B cell (primary cell): ENCODE data around the gene ACOX2. TPM values are rescaled to one million over a fixed set of nuclear protein-coding genes. Genes with fewer than 3 reads are reported as not detected.

Source experiments
- ATAC-seq: fragments of 200-7000 bp; cut with Tn5 transposase; one replicate; pipeline ENCODE4 v1.10.0; 2021; ENCODE audit warnings: low read depth, mild to moderate bottlenecking, moderate number of reproducible peaks, moderate library complexity
- CTCF ChIA-PET: fragments of 350-600 bp; sonication (Branson Sonifier 250); formaldehyde crosslinking; loops from one replicate; lab custom pipeline; 2021; ENCODE audit warnings: antibody characterized with exemption, inconsistent platforms; lab: Charles Lee
- POLR2A ChIA-PET: fragments of 350-600 bp; sonication (Branson Sonifier 250); formaldehyde crosslinking; loops from one replicate; lab custom pipeline; 2021; ENCODE audit warnings: antibody characterized with exemption; lab: Charles Lee
- DNase-seq: peaks from one replicate; pipeline ENCODE4 v3.0.0; 2013
- H2AFZ ChIP-seq: 2 replicates; pipeline ENCODE4 v1.6.1; 2012; ENCODE audit warnings: mild to moderate bottlenecking, low read depth, low read length; ENCODE audit not compliant: insufficient read depth, poor library complexity, severe bottlenecking
- H3K27ac ChIP-seq, 2 donors: 1 replicate in 1 of 2; 2 replicates in 1 of 2; pipeline ENCODE4 v1.5.1; 2012 to 2013; ENCODE audit warnings: low read length in 2 of 2, mild to moderate bottlenecking in 2 of 2, moderate library complexity in 1 of 2
- H3K27me3 ChIP-seq, 4 experiments: fragments of 200-600 bp in 1 of 4; sonication (generic) in 1 of 4; replicated peaks in 1 of 4; 1 replicate in 2 of 4; 2 replicates in 2 of 4; pipeline versions ENCODE4 v1.6.1 to v1.7.0; 2013 to 2016; ENCODE audit warnings: low read length in 3 of 4, mild to moderate bottlenecking in 2 of 4, mixed read lengths in 1 of 4, moderate library complexity in 1 of 4; ENCODE audit not compliant: insufficient read depth in 4 of 4, control insufficient read depth in 3 of 4; ENCODE audit errors: control extremely low read depth in 1 of 4
- H3K36me3 ChIP-seq, 2 experiments: replicated peaks in 1 of 2; 1 replicate in 1 of 2; 2 replicates in 1 of 2; pipeline versions ENCODE4 v1.6.1 to v1.7.1; 2013; ENCODE audit warnings: low read length in 1 of 2; ENCODE audit not compliant: insufficient read depth in 2 of 2, control insufficient read depth in 1 of 2; ENCODE audit errors: control extremely low read depth in 1 of 2, extremely low read depth in 1 of 2
- H3K4me1 ChIP-seq, 2 donors: fragments of 200-600 bp in 1 of 2; sonication (generic) in 1 of 2; 1 replicate in 1 of 2; 2 replicates in 1 of 2; pipeline versions ENCODE4 v1.5.1 to v1.6.1; 2013 to 2017; ENCODE audit warnings: low read length in 2 of 2; ENCODE audit not compliant: control insufficient read depth in 2 of 2, insufficient read depth in 2 of 2
- H3K4me2 ChIP-seq: replicated peaks from 2 replicates; pipeline ENCODE3; 2012; ENCODE audit warnings: mild to moderate bottlenecking, low read depth, low read length; ENCODE audit not compliant: poor library complexity, severe bottlenecking
- H3K4me3 ChIP-seq, 5 experiments: fragments of 200-600 bp in 1 of 5; sonication (generic) in 1 of 5; 1 replicate in 3 of 5; 2 replicates in 2 of 5; pipeline versions ENCODE4 v1.5.1 to v1.7.0; 2011 to 2016; ENCODE audit warnings: low read length in 4 of 5, mild to moderate bottlenecking in 4 of 5, low read depth in 2 of 5, control low read depth in 1 of 5, moderate library complexity in 1 of 5; ENCODE audit not compliant: insufficient read depth in 1 of 5; ENCODE audit errors: control extremely low read depth in 1 of 5, extremely low read depth in 1 of 5
- H3K79me2 ChIP-seq: fragments of 200-600 bp; sonication (generic); one replicate; pipeline ENCODE4 v1.6.0; 2016; ENCODE audit warnings: low read length; ENCODE audit not compliant: control insufficient read depth, insufficient read depth
- H3K9ac ChIP-seq: fragments of 200-600 bp; sonication (generic); 2 replicates; pipeline ENCODE4 v1.6.1; 2017; ENCODE audit warnings: mild to moderate bottlenecking, low read length, moderate library complexity
- H3K9me3 ChIP-seq, 3 donors: one replicate each; pipeline versions ENCODE4 v1.6.1 to v1.7.1; 2013; ENCODE audit warnings: low read length in 2 of 3; ENCODE audit not compliant: control insufficient read depth in 2 of 3, insufficient read depth in 1 of 3; ENCODE audit errors: control extremely low read depth in 1 of 3
- H4K20me1 ChIP-seq: 2 replicates; pipeline ENCODE4 v1.6.0; 2012; ENCODE audit warnings: mild to moderate bottlenecking, low read length; ENCODE audit not compliant: insufficient read depth, control insufficient read depth, poor library complexity, severe bottlenecking
- H3K27ac Mint-ChIP-seq: one replicate; pipeline ENCODE4 v1.8.0; 2021; ENCODE audit warnings: mixed read lengths
- H3K27me3 Mint-ChIP-seq: one replicate; pipeline ENCODE4 v1.8.0; 2021; ENCODE audit warnings: mixed read lengths
- H3K4me1 Mint-ChIP-seq: one replicate; pipeline ENCODE4 v1.8.0; 2021; ENCODE audit warnings: mixed read lengths
- H3K4me3 Mint-ChIP-seq: one replicate; pipeline ENCODE4 v1.8.0; 2021; ENCODE audit warnings: mixed read lengths
- H3K9me3 Mint-ChIP-seq: one replicate; pipeline ENCODE4 v1.8.0; 2022; ENCODE audit warnings: mixed read lengths; ENCODE audit not compliant: insufficient read depth
- EZH2 ChIP-seq: IDR thresholded peaks from 2 replicates; pipeline ENCODE4 v1.6.1; 2012; ENCODE audit warnings: borderline replicate concordance, low read depth, mild to moderate bottlenecking, moderate library complexity, low read length; ENCODE audit not compliant: insufficient read depth, poor library complexity, severe bottlenecking
- WGBS: methylation state at CpG from one replicate; pipeline ENCODE4 v1.1.5; 2013; ENCODE audit warnings: missing lambda C conversion rate; ENCODE audit not compliant: insufficient coverage; 5-methylcytosine and 5-hydroxymethylcytosine counted together
- intact Hi-C: fragments of 100-400 bp; cut with micrococcal nuclease; formaldehyde crosslinking; loops from one replicate; pipeline ENCODE4 v1.10.0; 2022
- polyA plus RNA-seq: library from polyadenylated mRNA; depleted of rRNA; stranded (reverse); fragments of >200 nt; gene quantifications from 2 replicates; pipeline ENCODE4 v1.2.3, GENCODE V29; 2012
- total RNA-seq, 2 donors: library from RNA; stranded (reverse); fragments of 120-200 nt in 1 of 2; gene quantifications; 1 replicate in 1 of 2; 2 replicates in 1 of 2; pipeline versions ENCODE4 v1.2.3 to v1.2.4, GENCODE V29; 2013 to 2022
- TF ChIP-seq, protein P1 (sequence below): fragments of 200-600 bp; IDR thresholded peaks from one replicate; pipeline ENCODE4 v1.8.0; 2022; ENCODE audit warnings: antibody characterized with exemption, mild to moderate bottlenecking

ACOX2 gene
- total and polyA plus RNA-seq, 2 donors (not counting 1 experiment from before 2014, with no cell fraction given), result not detected

DNA sequence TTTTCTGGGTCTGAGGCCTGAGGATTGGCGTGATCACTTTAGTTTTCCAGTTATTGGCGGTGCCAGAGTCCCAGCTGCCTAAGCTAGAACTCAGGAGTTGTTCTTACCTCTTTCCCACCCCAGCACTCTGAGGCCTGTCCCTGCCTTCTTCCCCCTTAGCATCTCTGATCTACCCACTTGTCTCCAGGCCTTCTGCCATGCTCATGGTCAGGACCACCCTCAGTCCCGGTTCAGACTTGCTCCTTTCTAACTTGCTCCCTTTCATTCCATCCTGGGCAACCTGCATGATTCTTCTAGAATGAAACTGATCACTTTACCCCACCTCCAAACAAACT is 15.7 kb downstream of the ACOX2 start:
- Histone ChIP-seq H2AFZ (no peak overlapping the region), H3K36me3 (no peaks in the 10 kb centered on the region), H3K4me2 (no peak overlapping the region), H3K9me3 (no peaks in the 10 kb centered on the region), H4K20me1 (no peaks in the 10 kb centered on the region), H3K27me3 (no peaks in the 10 kb centered on the region), H3K79me2 (no peaks in the 10 kb centered on the region), H3K4me3 (no peak overlapping the region), H3K27ac (no peak overlapping the region), H3K9ac (no peak overlapping the region), H3K4me1 (no peaks in the 10 kb centered on the region)
- H3K4me3 Mint-ChIP-seq, result no peak overlapping the region
- ChIA-PET CTCF (no interaction called here), POLR2A (no interaction called here)
- TF ChIP-seq, protein P1, sequence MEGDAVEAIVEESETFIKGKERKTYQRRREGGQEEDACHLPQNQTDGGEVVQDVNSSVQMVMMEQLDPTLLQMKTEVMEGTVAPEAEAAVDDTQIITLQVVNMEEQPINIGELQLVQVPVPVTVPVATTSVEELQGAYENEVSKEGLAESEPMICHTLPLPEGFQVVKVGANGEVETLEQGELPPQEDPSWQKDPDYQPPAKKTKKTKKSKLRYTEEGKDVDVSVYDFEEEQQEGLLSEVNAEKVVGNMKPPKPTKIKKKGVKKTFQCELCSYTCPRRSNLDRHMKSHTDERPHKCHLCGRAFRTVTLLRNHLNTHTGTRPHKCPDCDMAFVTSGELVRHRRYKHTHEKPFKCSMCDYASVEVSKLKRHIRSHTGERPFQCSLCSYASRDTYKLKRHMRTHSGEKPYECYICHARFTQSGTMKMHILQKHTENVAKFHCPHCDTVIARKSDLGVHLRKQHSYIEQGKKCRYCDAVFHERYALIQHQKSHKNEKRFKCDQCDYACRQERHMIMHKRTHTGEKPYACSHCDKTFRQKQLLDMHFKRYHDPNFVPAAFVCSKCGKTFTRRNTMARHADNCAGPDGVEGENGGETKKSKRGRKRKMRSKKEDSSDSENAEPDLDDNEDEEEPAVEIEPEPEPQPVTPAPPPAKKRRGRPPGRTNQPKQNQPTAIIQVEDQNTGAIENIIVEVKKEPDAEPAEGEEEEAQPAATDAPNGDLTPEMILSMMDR, result no peak
- no peak for TF ChIP-seq EZH2
- 100% methylated on average over 3 of the region's 3 CpGs for WGBS
- intact Hi-C loops, result no loop called here
- no peaks in the 10 kb centered on the region for H3K4me1 Mint-ChIP-seq
- H3K27ac Mint-ChIP-seq, result no peak overlapping the region
- DNase-seq (no peak), ATAC-seq (no peak)
- H3K27me3 Mint-ChIP-seq, result no peaks in the 10 kb centered on the region
- no peaks in the 10 kb centered on the region for H3K9me3 Mint-ChIP-seq

DNA sequence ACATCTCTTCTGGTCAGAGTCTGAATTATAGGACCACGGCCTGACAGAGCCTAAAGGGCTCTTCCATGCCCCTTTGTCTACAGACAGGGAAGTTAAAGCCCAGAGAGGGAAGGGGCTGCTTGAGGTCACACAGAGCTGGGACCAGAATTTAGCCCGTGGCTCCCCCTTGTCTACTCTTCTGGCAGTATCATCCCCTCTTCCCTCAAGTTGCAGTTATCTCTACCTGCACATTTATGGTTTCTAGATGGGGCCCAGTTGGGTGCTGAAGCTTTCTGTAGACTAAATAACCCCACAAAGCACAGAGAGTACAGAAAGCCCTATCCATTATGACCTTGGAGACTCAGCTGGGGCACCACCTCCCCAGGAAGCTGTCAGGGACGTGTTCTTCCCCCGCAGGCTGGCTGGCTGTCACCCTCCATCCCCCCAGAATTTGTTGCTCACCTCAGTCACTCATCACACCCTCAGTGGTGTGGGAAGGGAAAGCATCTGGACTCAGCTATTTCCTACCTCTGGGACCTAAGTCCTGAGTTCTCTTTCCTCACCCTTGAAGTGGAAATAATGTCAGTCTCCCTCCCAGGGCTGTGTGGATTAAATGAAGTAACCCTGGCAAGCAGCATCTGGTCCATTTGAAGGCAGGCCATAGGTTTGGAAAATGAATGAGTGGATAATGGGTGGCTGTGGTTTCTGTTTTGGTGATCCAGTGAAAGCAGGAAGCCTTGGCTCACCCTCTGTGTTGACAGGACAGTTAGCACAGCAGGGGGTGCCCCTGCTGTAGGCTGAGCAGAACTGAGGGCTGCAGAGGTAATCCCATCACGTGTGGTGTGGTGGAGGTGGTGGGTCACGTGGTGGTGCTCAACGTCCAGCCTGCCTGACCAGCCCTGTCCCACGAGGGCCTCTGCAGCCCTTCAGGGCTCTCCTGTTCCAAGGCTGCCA is 16.3 kb downstream of the ACOX2 start:
- Histone ChIP-seq H3K36me3 (no peaks in the 10 kb centered on the region), H4K20me1 (no peaks in the 10 kb centered on the region), H3K9ac (no peak overlapping the region), H3K4me2 (no peak overlapping the region), H3K79me2 (no peaks in the 10 kb centered on the region), H3K9me3 (no peaks in the 10 kb centered on the region), H3K4me1 (no peaks in the 10 kb centered on the region), H3K27me3 (no peaks in the 10 kb centered on the region), H2AFZ (no peak overlapping the region), H3K27ac (no peak overlapping the region), H3K4me3 (no peak overlapping the region)
- DNase-seq (no peak), ATAC-seq (no peak)
- intact Hi-C loops, result no loop called here
- H3K4me3 Mint-ChIP-seq, result no peak overlapping the region
- no peaks in the 10 kb centered on the region for H3K4me1 Mint-ChIP-seq
- CTCF ChIA-PET, result no interaction called here
- 63% methylated on average over 5 of the region's 8 CpGs for WGBS
- H3K27me3 Mint-ChIP-seq, result no peaks in the 10 kb centered on the region
- H3K27ac Mint-ChIP-seq, result no peak overlapping the region
- no peaks in the 10 kb centered on the region for H3K9me3 Mint-ChIP-seq
- POLR2A ChIA-PET, result no interaction called here
- TF ChIP-seq EZH2, result no peak
- TF ChIP-seq, protein P1, result no peak
